ENCODE data around the gene TEX2. TPM values are rescaled to one million over a fixed set of nuclear protein-coding genes. Genes with fewer than 3 reads are reported as not detected.

The TEX2 gene
- total and polyA plus RNA-seq, 2 donors from 2014 or later: 14.0 to 39.1 TPM

GRCh38 chr17:64120159-64120810, 142.8 kb downstream of the TEX2 start:
- TF ChIP-seq CTCF (IDR thresholded peaks at IDR 0.05; ENCODE audit: borderline replicate concordance, extremely low read depth, insufficient read depth): no peak
- no peaks in the 10 kb centered on the region for H3K27me3 ChIP-seq (ENCODE audit: control insufficient read depth, insufficient read depth, low read length)
- no peaks in the 10 kb centered on the region for H3K9me3 ChIP-seq (ENCODE audit: control insufficient read depth in 2 of 3, insufficient read depth in 1 of 3, low read length in 3 of 3)
- no peak overlapping the region for H3K27ac ChIP-seq (ENCODE audit: low read depth in 2 of 2, low read length in 2 of 2)
- FAIRE-seq (no peak), DNase-seq (no peak)
- H3K4me3 ChIP-seq (ENCODE audit: low read length in 3 of 3): no peak overlapping the region
- H3K9ac ChIP-seq (ENCODE audit: low read length in 3 of 3): no peak overlapping the region
- H3K36me3 ChIP-seq (ENCODE audit: control insufficient read depth in 2 of 3, insufficient read depth in 3 of 3, low read length in 3 of 3): no peaks in the 10 kb centered on the region
- intact Hi-C loops (cut with DNase I): no loop called here
- peaks cover 0 to 4% (median 0%) of the 10 kb centered on the region in 3 donors for H3K4me1 ChIP-seq (ENCODE audit: control insufficient read depth in 2 of 3, insufficient read depth in 2 of 3, low read depth in 1 of 3, low read length in 3 of 3)

DNA sequence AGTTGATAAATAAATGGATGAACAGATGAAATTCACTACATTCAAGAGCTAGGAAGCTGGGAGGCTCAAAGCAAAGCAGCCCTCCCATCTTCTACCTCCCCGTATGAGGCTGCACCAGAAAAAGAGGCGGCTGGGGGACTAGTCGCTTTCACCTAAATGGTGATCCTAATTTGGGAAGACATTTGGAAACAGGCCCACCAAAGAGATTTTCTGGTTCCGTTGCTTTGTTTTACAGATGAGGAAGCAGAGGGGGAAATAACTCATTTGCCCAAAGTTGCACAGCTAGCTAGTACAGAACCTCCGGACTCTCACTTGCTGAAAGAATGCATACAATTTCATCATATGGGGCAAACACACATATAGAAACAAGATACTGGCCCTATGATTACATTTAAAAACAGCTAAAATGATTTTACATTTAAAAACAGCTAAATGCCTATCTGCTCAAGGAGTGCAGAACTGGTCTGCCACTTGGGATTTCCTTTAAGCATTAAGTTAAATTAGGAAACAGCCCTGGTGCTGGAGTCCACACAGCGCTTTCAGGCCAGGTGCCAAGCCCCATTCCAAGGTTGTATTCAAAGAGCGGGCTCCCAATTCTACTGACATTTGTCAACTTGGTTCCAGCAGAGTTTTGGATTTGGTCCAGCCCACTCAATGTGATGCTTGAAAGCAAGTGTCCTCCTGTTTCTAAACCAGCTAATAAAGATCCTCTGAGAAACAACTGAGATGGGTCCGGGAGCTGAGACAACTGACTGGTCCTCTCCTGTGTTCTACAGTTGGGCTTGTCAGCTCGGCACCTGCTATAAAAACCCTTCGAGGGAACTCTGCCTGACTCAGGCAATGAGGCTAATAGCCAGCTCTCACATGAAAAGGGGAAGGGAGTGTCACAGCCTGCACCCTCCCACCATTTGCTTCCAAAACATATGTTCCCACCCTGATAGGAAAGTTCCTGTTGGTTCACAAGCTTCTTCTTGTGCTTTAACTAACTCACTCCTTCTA, 144.8 kb downstream of the TEX2 start:
- intact Hi-C loops (cut with DNase I): no loop called here
- FAIRE-seq (no peak), DNase-seq (peak in 1 of 5 donors; percentile 34)
- Histone ChIP-seq H3K4me3 (ENCODE audit: low read length in 3 of 3) (no peak overlapping the region), H3K9ac (ENCODE audit: low read length in 3 of 3) (no peak overlapping the region), H3K4me1 (ENCODE audit: control insufficient read depth in 2 of 3, insufficient read depth in 2 of 3, low read depth in 1 of 3, low read length in 3 of 3) (peaks cover 0 to 5% (median 0%) of the 10 kb centered on the region in 3 donors), H3K36me3 (ENCODE audit: control insufficient read depth in 2 of 3, insufficient read depth in 3 of 3, low read length in 3 of 3) (no peaks in the 10 kb centered on the region), H3K27ac (ENCODE audit: low read depth in 2 of 2, low read length in 2 of 2) (no peak overlapping the region), H3K9me3 (ENCODE audit: control insufficient read depth in 2 of 3, insufficient read depth in 1 of 3, low read length in 3 of 3) (no peaks in the 10 kb centered on the region), H3K27me3 (ENCODE audit: control insufficient read depth, insufficient read depth, low read length) (no peaks in the 10 kb centered on the region)
- TF ChIP-seq CTCF (IDR thresholded peaks at IDR 0.05; ENCODE audit: borderline replicate concordance, extremely low read depth, insufficient read depth): no peak

GRCh38 chr17:64115822-64116534, 147.1 kb downstream of the TEX2 start:
- H3K4me1 ChIP-seq (ENCODE audit: control insufficient read depth in 2 of 3, insufficient read depth in 2 of 3, low read depth in 1 of 3, low read length in 3 of 3): peaks cover 0 to 5% (median 0%) of the 10 kb centered on the region in 3 donors
- H3K9me3 ChIP-seq (ENCODE audit: control insufficient read depth in 2 of 3, insufficient read depth in 1 of 3, low read length in 3 of 3): no peaks in the 10 kb centered on the region
- no peak for DNase-seq
- no peak for TF ChIP-seq CTCF (IDR thresholded peaks at IDR 0.05; ENCODE audit: borderline replicate concordance, extremely low read depth, insufficient read depth)
- no peak for FAIRE-seq
- no peaks in the 10 kb centered on the region for H3K36me3 ChIP-seq (ENCODE audit: control insufficient read depth in 2 of 3, insufficient read depth in 3 of 3, low read length in 3 of 3)
- no peak overlapping the region for H3K27ac ChIP-seq (ENCODE audit: low read depth in 2 of 2, low read length in 2 of 2)
- H3K4me3 ChIP-seq (ENCODE audit: low read length in 3 of 3): no peak overlapping the region
- no peaks in the 10 kb centered on the region for H3K27me3 ChIP-seq (ENCODE audit: control insufficient read depth, insufficient read depth, low read length)
- intact Hi-C loops (cut with DNase I): no loop called here
- H3K9ac ChIP-seq (ENCODE audit: low read length in 3 of 3): no peak overlapping the region
